Natural killer cell (primary cell): ENCODE results near the gene TTLL1. TPM values are rescaled to one million over a fixed set of nuclear protein-coding genes. Genes with fewer than 3 reads are reported as not detected.

ENCODE experiments used
- ATAC-seq, 3 donors: fragments of 150-1000 bp in 2 of 3; fragments of 200-7000 bp in 1 of 3; cut with Tn5 transposase; 1 replicate in 1 of 3; 2 replicates in 2 of 3; pipeline ENCODE4 v1.10.0; 2021; ENCODE audit warnings: mild to moderate bottlenecking in 2 of 3, moderate library complexity in 2 of 3
- DNase-seq, 2 donors: peaks; one replicate each; pipeline versions ENCODE4 v3.0.0 to v3.0.0-alpha.2; 2013 to 2021; ENCODE audit warnings: mixed read lengths in 1 of 2
- H3K27ac ChIP-seq: one replicate; pipeline ENCODE4 v1.5.1; 2013; ENCODE audit warnings: mild to moderate bottlenecking, low read length
- H3K27me3 ChIP-seq: one replicate; pipeline ENCODE4 v1.6.1; 2013; ENCODE audit warnings: low read length; ENCODE audit not compliant: control insufficient read depth, insufficient read depth
- H3K36me3 ChIP-seq: one replicate; pipeline ENCODE4 v1.6.1; 2013; ENCODE audit warnings: low read length; ENCODE audit not compliant: control insufficient read depth, insufficient read depth
- H3K4me1 ChIP-seq: one replicate; pipeline ENCODE4 v1.6.1; 2013; ENCODE audit warnings: low read length; ENCODE audit not compliant: control insufficient read depth, insufficient read depth
- H3K4me3 ChIP-seq: one replicate; pipeline ENCODE4 v1.5.1; 2013; ENCODE audit warnings: low read length
- H3K9me3 ChIP-seq: one replicate; pipeline ENCODE4 v1.6.1; 2013; ENCODE audit warnings: low read length; ENCODE audit not compliant: control insufficient read depth, insufficient read depth
- H3K27ac Mint-ChIP-seq, 2 donors: one replicate each; pipeline ENCODE4 v1.8.0; 2022; ENCODE audit warnings: mild to moderate bottlenecking in 2 of 2, mixed read lengths in 2 of 2, moderate library complexity in 1 of 2
- H3K27me3 Mint-ChIP-seq, 2 donors: one replicate each; pipeline ENCODE4 v1.8.0; 2022; ENCODE audit warnings: low read depth in 2 of 2, mixed read lengths in 2 of 2
- H3K36me3 Mint-ChIP-seq: one replicate; pipeline ENCODE4 v1.8.0; 2022; ENCODE audit warnings: mixed read lengths
- H3K4me1 Mint-ChIP-seq, 2 donors: one replicate each; pipeline ENCODE4 v1.8.0; 2022; ENCODE audit warnings: mixed read lengths in 2 of 2
- H3K4me3 Mint-ChIP-seq: one replicate; pipeline ENCODE4 v1.8.0; 2022; ENCODE audit warnings: mild to moderate bottlenecking, moderate library complexity, mixed read lengths
- H3K9me3 Mint-ChIP-seq, 2 donors: one replicate each; pipeline ENCODE4 v1.8.0; 2022; ENCODE audit warnings: mixed read lengths in 2 of 2
- CTCF ChIP-seq: fragments of 200-600 bp; IDR thresholded peaks from one replicate; pipeline ENCODE4 v1.8.0; 2022; ENCODE audit warnings: antibody characterized with exemption
- WGBS: methylation state at CpG from one replicate; pipeline ENCODE4 v1.1.7; 2013; ENCODE audit warnings: missing lambda C conversion rate; ENCODE audit not compliant: insufficient coverage; 5-methylcytosine and 5-hydroxymethylcytosine counted together
- intact Hi-C: fragments of 100-400 bp; cut with micrococcal nuclease; formaldehyde crosslinking; loops from one replicate; pipeline ENCODE4 v1.14.2; 2022
- total RNA-seq, 4 donors: library from RNA; stranded (reverse); fragments of 120-200 nt in 1 of 4; gene quantifications; one replicate each; pipeline versions ENCODE4 v1.2.3 to v1.2.4, GENCODE V29; 2013 to 2022

TTLL1 gene
- total RNA-seq, 3 donors from 2014 or later (not counting 1 experiment from before 2014, with no cell fraction given): 4.4 to 6.5 (median 6.0) TPM

GRCh38 chr22:43060183-43060582, 29.0 kb downstream of the TTLL1 start:
- peaks cover 19% of the 10 kb centered on the region for H3K36me3 ChIP-seq
- ATAC-seq (peak; percentile 46 to 63 (median 48)), DNase-seq (peak; percentile 25 to 48)
- Mint-ChIP-seq H3K4me3 (no peak overlapping the region), H3K27me3 (no peaks in the 10 kb centered on the region), H3K27ac (no peak overlapping the region), H3K4me1 (no peaks in the 10 kb centered on the region), H3K36me3 (peaks cover 7% of the 10 kb centered on the region), H3K9me3 (no peaks in the 10 kb centered on the region)
- H3K27me3 ChIP-seq: no peaks in the 10 kb centered on the region
- peak; percentile 52 for TF ChIP-seq CTCF
- H3K4me3 ChIP-seq: no peak overlapping the region
- H3K27ac ChIP-seq: no peak overlapping the region
- H3K4me1 ChIP-seq: no peaks in the 10 kb centered on the region
- 70% methylated on average over 5 of the region's 5 CpGs for WGBS
- intact Hi-C loops: no loop called here
- no peaks in the 10 kb centered on the region for H3K9me3 ChIP-seq

- H3K36me3 ChIP-seq: peaks cover 12% of the 10 kb centered on the region
These were observed 31.6 kb downstream of the TTLL1 start for GRCh38 chr22:43057641-43058040.

GRCh38 chr22:43053176-43053575, 36.0 kb downstream of the TTLL1 start:
- 98% methylated on average over 7 of the region's 7 CpGs for WGBS
- Histone ChIP-seq H3K4me3 (no peak overlapping the region), H3K36me3 (peaks cover 2% of the 10 kb centered on the region), H3K27me3 (no peaks in the 10 kb centered on the region), H3K9me3 (no peaks in the 10 kb centered on the region), H3K4me1 (no peaks in the 10 kb centered on the region), H3K27ac (no peak overlapping the region)
- Mint-ChIP-seq H3K36me3 (no peaks in the 10 kb centered on the region), H3K4me3 (no peak overlapping the region), H3K9me3 (no peaks in the 10 kb centered on the region), H3K4me1 (no peaks in the 10 kb centered on the region), H3K27ac (no peak overlapping the region), H3K27me3 (no peaks in the 10 kb centered on the region)
- DNase-seq: no peak
- no peak for TF ChIP-seq CTCF
- intact Hi-C loops: no loop called here
- ATAC-seq: no peak

More at GRCh38 chr22:43057641-43058040, 31.6 kb downstream of the TTLL1 start:
- Histone ChIP-seq H3K4me3 (no peak overlapping the region), H3K4me1 (no peaks in the 10 kb centered on the region), H3K9me3 (no peaks in the 10 kb centered on the region), H3K27me3 (no peaks in the 10 kb centered on the region), H3K27ac (no peak overlapping the region)
- WGBS: 94% methylated on average over 3 of the region's 7 CpGs
- Mint-ChIP-seq H3K27ac (no peak overlapping the region), H3K36me3 (no peaks in the 10 kb centered on the region), H3K9me3 (no peaks in the 10 kb centered on the region), H3K4me1 (no peaks in the 10 kb centered on the region), H3K27me3 (no peaks in the 10 kb centered on the region), H3K4me3 (no peak overlapping the region)
- no peak for ATAC-seq
- no peak for TF ChIP-seq CTCF
- intact Hi-C loops: no loop called here
- no peak for DNase-seq

- Histone ChIP-seq H3K27ac (no peak overlapping the region), H3K27me3 (no peaks in the 10 kb centered on the region), H3K36me3 (peaks cover 5% of the 10 kb centered on the region), H3K4me3 (no peak overlapping the region), H3K9me3 (no peaks in the 10 kb centered on the region), H3K4me1 (no peaks in the 10 kb centered on the region)
- WGBS: 88% methylated on average over 10 of the region's 10 CpGs
- DNase-seq: no peak
- no peaks in the 10 kb centered on the region for H3K27me3 Mint-ChIP-seq
- TF ChIP-seq CTCF: no peak
- H3K27ac Mint-ChIP-seq: no peak overlapping the region
- intact Hi-C loops: no loop called here
- ATAC-seq: no peak
- no peaks in the 10 kb centered on the region for H3K4me1 Mint-ChIP-seq
- H3K36me3 Mint-ChIP-seq: no peaks in the 10 kb centered on the region
- no peaks in the 10 kb centered on the region for H3K9me3 Mint-ChIP-seq
- no peak overlapping the region for H3K4me3 Mint-ChIP-seq
These were observed 38.2 kb downstream of the TTLL1 start for GRCh38 chr22:43050995-43051394.
